Activated CD4-positive, CD25-positive, alpha-beta regulatory T cell treated with anti-CD3 and anti-CD28 coated beads, Interleukin-2, amount 50 U/mL, for 16 hours (primary cell): Measurements from ENCODE around the gene SDHAF4.
A peak's percentile ranks its signal among the peaks of the same experiment; 100 is the strongest.
"Not testable (repeated sequence)": the region's sequence is repeated elsewhere in the genome, so short reads cannot be mapped to it uniquely, and the experiment has no call there.

Experiments
- DNase-seq: peaks from one replicate; pipeline ENCODE4 v3.0.0-alpha.2; 2020; ENCODE audit warnings: low read depth, low spot score

The SDHAF4 gene

DNA sequence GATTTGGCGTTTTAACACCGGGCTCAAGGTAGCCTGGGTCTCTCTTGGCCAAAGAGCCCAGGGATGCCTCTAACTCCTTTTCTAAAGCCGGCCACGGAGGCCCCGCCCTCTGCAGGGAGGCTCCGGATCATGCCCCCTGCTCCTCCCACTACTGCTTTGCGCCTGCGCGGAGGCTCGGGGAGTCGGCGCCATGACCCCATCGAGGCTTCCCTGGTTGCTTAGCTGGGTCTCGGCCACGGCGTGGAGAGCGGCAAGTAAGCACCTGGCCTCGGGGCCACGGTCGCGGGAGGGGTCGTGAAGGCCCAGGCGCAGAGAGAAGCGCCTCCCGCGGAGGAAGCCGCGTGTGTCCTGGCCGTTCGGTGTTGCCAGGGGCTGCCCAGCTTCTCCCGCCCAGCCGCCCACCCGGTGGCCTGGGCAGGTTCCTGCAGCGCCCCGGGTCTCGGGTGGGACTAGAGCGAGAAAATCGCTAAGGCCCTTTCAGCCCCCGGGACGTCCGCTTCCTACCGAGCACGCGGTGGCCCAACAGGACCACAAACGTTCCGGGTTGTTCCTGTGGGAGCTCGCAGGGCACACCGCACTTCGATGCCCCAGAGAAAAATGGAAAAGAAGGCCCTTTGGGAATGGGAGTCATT lies at the start of gene SDHAF4:
Gene SDHAF4 (plus strand): TSS at position 180 of the 632 bp plus-strand sequence. CDS start 11 bp downstream, at position 191.
- peak; percentile 88 for DNase-seq

DNA sequence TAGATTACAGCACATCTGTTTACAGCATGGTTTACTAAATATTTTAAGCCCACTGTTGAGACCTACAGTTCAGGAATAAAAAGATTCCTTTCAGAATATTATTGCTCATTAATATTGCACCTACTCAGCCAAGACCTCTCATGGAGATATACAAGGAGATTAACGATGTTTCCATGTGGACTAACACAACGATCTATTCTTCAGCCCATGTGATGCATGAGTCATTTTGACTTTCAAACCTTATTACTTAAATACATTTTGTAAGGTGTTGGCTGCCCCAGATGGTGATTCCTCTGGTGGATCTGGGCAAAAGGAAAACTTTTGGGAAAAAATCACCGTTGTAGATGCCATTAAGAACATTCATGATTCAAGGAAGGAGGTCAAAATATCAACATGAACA lies 48.0 kb upstream of the SDHAF4 start:
- DNase-seq, result no peak

GRCh38 chr6:70520575-70520974 lies 46.2 kb upstream of the SDHAF4 start:
- no peak for DNase-seq

DNA sequence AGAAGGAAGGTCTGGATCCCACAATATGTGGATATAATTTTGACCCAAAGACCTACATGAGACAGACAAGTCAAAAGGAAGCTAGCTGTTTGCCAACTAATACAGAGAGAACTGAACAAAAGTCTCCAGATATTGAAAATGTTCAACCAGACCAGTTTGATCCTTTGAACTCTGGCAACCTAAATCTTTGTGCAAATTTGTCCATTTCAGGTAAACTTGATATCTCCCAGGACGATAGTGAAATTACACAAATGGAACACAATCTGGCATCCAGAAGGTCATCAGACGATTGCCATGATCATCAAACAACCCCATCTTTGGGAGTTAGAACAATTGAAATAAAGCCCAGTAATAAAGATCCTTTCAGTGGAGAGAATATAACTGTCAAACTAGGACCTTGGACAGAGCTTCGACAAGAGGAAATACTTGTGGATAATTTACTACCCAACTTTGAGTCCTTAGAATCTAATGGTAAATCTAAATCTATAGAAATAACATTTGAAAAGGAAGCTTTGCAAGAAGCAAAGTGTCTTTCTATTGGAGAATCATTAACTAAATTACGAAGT lies 41.9 kb upstream of the SDHAF4 start:
- DNase-seq, result no peak

DNA sequence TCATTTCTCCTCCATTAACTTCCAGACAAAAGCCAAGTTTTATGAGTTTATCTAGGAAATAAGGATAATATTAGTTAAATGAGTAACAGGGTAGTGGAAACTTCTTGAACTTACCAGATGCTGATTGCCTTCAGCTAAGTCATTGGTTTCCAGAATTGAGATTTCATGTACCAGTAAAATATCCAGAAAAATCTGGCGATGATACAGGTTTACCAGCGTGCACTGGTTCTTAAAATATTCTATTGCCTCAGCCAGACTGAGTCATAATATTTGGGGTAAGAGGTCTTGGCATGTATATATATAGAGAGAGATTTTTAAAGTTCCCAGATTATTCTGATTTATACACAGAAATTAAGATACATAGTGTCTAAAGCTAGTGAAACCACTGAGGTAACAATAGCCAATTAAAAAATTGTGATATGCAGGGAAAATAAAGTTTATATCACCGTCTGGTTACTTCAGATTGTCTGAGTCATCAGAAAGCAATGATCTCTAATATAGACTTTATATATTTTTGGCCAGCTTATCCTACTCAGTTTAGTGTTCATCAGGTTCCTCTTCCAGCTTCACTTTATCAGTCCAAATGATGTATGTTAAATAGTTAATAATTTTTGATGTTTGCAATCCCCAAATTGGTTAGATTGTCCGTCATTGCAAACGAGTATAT lies 39.5 kb upstream of the SDHAF4 start:
- no peak for DNase-seq

DNA sequence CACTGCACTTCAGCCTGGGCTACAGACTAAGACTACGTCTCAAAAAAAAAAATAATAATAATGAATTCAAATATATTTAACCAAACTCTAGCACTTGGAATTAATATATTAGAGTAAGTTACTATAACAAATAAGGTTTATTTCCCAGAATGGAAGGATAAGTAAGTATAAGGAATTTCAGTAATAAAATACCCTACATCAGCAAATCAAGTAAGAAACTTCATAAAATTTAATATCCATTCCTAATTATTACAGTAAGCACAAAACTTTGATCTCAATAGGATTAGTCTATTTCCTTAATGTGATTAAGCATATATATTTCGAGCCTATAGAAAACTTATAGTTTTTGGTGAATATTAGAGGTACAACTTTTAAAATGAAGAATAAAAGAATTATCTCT lies 36.7 kb upstream of the SDHAF4 start:
- DNase-seq, result no peak

GRCh38 chr6:70531133-70531532 lies 35.6 kb upstream of the SDHAF4 start:
- no peak for DNase-seq

GRCh38 chr6:70537266-70537665 lies 29.5 kb upstream of the SDHAF4 start:
- no peak for DNase-seq

DNA sequence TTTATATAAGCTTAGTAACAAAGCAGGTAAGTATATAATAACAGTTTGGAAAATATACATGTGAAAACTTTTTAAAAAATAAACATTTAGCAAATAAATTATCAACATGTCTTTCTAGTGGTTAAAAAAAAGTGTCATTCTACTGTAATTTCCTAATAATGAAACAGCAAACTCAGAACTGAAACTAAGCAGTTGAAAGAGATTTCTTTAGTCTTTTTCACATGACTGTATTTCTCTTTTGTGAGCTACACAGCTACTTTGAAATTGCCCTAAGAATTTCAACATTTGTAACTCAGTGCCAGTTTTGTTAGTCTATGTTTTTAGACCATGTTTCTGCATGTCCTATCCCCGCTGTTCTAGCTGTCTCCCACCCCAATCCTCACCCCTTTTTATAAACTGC lies 28.4 kb upstream of the SDHAF4 start:
- no peak for DNase-seq

DNA sequence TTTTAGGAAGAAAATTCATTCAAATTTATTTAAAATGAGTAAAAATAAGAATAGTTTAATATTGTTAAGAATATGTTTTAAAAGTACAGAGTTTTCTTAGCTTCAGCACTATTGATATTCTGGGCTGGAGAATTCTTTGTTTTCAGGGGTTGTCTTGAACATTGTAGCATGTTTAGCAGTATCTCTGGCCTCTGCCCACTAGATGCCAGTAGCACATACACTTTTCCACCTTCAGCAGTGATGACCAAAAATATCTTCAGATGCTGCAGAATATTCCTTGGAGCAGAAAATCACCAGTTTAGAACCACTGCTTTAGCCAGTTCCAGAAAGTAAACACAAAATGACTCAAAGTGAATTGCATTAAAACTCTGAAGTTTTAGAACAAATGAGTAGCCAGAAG lies 19.4 kb upstream of the SDHAF4 start:
- DNase-seq, result no peak

- DNase-seq, result no peak
Measured at GRCh38 chr6:70547905-70548304, 18.8 kb upstream of the SDHAF4 start.

- no peak for DNase-seq
Measured at GRCh38 chr6:70549327-70549726, 17.4 kb upstream of the SDHAF4 start.

DNA sequence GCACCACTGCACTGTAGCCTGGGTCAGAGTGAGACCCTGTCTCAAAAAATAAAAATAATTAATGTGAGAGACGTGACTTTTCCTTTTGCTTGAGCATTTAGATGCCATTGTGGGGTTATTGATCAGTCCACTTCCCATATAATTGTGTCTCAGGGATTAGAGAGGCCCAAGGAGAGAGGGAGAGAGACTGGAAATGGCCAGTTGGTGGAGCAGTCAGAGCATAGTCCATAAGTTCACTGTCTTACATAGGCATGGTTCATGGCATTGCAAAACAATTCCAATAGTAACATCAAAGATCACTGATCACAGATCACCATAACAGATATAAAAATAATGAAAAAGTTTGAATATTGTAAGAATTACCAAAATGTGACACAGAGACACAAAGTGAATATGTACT lies 15.2 kb upstream of the SDHAF4 start:
- DNase-seq, result no peak

GRCh38 chr6:70552286-70552940 lies 14.3 kb upstream of the SDHAF4 start:
- not testable (repeated sequence) for DNase-seq

DNA sequence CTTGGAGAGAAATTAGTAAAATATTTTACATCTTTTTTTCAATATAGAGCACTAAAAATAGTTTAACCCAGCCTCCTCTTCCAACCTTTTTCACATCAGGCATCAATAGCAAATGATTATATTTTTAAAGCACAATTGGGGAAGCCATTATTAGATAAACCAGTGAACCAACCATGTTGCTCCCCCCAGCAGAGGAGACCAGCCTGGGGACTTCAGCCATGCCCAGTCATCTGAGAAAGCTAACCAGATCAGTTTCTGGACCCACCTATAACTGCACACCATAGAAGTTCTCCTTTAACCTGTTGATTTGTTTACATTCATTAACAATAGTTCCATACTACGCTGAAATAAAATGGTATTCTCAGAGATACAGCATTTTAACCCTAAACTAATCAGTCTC lies 13.8 kb upstream of the SDHAF4 start:
- DNase-seq, result no peak

- no peak for DNase-seq
Measured at GRCh38 chr6:70557998-70558397, 8.7 kb upstream of the SDHAF4 start.

- not testable (repeated sequence) for DNase-seq
Measured at GRCh38 chr6:70562401-70562800, 4.3 kb upstream of the SDHAF4 start.

DNA sequence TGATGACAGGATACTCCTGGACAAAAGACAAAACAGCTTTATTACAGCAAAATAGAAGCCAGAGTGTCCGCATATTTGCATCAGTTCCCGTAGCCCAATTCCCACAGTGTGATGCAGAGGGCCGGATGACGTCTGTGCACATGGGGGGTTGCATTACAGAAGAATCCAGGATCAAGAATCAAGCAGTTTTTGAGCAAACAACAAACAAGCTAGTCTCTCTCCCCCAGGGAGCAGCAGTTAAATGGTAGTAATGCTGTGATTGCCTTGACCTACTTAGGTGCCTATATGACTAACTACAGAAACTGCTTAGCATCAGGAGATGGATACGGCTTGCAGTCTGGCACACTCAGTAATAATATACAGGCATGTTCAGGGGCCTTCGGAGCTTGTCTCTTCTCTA lies 3.2 kb upstream of the SDHAF4 start:
- no peak for DNase-seq

DNA sequence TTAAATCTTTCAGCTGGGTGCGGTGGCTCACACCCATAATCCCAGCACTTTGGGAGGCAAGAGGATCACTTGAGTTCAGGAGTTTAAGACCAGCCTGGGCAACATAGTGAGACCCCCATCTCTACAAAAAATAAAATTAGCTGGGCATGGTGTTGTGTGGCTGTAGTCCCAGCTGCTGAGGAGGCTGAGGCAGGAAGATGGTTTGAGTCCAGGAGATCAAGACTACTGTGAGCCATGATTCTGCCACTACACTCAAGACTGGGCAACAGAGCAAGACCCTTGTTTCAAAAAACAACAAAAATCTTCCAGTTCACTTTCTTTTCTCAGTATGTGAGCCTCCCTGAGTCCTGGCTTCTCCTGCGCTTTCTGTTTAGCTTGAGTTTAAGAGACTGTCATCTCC lies 7.9 kb downstream of the SDHAF4 start:
- no peak for DNase-seq

DNA sequence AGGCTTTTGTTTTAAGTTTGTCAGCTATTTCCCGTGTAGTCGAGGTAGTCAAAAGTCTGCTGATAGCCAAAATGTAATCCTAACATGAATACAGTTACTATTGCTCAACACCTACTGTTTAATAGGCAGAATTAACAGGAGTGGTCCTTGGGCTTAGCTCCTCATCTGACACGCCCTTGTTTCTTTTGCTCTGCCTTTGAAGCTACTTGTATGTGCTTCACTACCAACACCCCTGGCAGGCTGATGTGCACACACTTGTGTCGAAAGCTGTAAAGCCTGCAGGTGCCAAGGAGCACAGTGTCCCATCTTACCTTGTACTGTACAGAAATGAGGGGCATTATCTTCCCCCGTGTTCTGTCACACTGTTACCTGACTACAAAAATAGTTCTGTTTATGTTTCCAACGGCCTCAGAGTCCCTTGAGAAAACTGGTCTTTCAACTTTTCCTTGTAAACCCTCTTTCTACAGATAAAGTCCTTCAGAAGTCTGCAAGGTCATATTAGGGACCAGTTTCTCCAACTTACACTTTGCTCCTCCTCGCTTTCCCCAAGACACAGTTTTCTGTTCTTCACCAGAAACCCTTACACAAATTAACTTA lies 9.3 kb downstream of the SDHAF4 start:
- no peak for DNase-seq

DNA sequence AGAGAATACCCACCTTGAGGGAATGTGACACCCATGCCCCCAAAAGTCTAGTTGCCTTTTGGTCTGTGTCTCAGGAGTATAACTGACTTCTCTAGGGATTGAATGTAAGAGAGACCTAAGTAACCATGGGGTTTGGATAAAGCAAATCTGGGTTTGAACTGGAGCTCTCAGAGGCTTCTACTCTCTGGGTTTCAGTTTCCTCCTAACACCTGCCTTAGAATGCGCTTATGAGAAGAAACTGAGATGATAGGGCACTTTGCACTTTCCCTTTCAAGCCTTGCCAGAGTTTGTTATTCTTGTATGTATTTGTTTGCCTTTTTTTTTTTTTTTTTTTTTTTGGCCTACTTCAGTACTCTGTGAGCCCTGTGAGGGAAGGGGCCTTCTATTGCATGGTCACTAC lies 19.4 kb downstream of the SDHAF4 start:
- no peak for DNase-seq

- no peak for DNase-seq
Measured at GRCh38 chr6:70590400-70590799, 23.7 kb downstream of the SDHAF4 start.
